ENCODE measurements around the gene RGPD6. TPM values are rescaled to one million over a fixed set of nuclear protein-coding genes. Genes with fewer than 3 reads are reported as not detected.

The RGPD6 gene
- 25.1 and 26.3 TPM in 2 replicates for total RNA-seq

DNA sequence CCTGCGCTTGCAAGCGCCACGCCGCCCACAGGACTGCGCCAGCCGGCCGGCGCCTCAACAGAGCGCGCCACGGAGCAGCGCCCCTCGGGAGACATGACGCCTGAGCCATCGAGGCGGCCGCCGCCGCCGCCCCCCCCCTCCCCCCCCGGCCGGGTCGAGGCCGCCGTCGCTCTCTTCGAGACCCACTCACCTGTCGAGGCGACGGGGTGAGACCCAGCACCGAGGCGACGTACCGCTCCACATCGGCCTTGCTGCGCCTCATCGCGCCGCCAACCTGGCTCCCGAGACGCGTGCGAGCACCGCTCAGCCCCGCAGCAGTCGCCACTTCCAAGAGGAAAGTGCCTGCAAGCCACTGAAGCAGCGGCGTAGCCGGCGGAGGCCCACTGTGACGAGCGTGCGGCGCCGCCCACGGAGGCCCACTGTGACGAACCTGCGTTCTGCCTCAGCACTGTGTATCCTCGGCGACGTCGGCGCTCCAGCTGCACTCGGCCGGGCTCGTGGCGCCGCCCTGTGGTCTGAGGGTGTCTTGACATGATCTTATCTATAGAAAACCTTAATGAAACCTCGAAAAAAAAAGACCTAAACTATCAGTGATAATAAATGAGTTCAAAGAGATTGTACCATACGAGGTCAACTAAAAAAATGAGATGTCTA is at the start of gene RGPD6:
Gene RGPD6, minus strand, starts transcription at position 460 of the 654 bp plus-strand sequence. Its CDS starts 198 bp downstream, at position 262.

GRCh38 chr2:110472171-110473058 is 104.6 kb downstream of the RGPD6 start, which contains the start of gene LIMS4:
TSS of gene LIMS4 (minus strand) at chr2:110472816. CDS start at chr2:110472778, 38 bp downstream.

Small RNA genes within 50 kb of the gene (small RNA-seq; reads per million reads assigned to genes)
- gene AC108938.1 = not detected

Other genes starting within 250 kb of the RGPD6 start
- 4.0 TPM in 1 of 2 replicates, not detected in the other for gene LIMS4, start 104.4 kb downstream of the RGPD6 start, total RNA-seq
- gene BUB1, start 100.8 kb upstream of the RGPD6 start, total RNA-seq = 9.8 and 11.5 TPM in 2 replicates
- gene ACOXL, start 155.4 kb upstream of the RGPD6 start, total RNA-seq = under 0.01 TPM in 1 of 2 replicates, not detected in the other

Measured in placental epithelial cell (primary cell).